Smooth muscle cell (in vitro differentiated cells): Measurements from ENCODE around the gene ULK4. TPM values are rescaled to one million over a fixed set of nuclear protein-coding genes. Genes with fewer than 3 reads are reported as not detected.
A peak's percentile ranks its signal among the peaks of the same experiment; 100 is the strongest.

Source experiments
- DNase-seq: peaks from one replicate; lab custom pipeline; 2025; ENCODE audit not compliant: unreplicated experiment; lab: John Stamatoyannopoulos, UW
- H2AFZ ChIP-seq: fragments of 200-600 bp; sonication (generic); 2 replicates; pipeline ENCODE4 v1.6.0; 2016; ENCODE audit warnings: antibody characterized with exemption, low read depth, mild to moderate bottlenecking
- H3F3A ChIP-seq: fragments of 200-600 bp; sonication (generic); 2 replicates; pipeline ENCODE4 v1.6.0; 2017; ENCODE audit warnings: antibody characterized with exemption, low read depth
- H3K27ac ChIP-seq: fragments of 200-600 bp; sonication (generic); 2 replicates; pipeline ENCODE4 v1.5.1; 2016; ENCODE audit warnings: low read depth, mild to moderate bottlenecking
- H3K27me3 ChIP-seq: fragments of 200-600 bp; sonication (generic); 2 replicates; pipeline ENCODE4 v1.6.1; 2016; ENCODE audit warnings: low read depth, mild to moderate bottlenecking
- H3K36me3 ChIP-seq: fragments of 200-600 bp; sonication (generic); 2 replicates; pipeline ENCODE4 v1.5.1; 2016; ENCODE audit warnings: low read depth
- H3K4me1 ChIP-seq: fragments of 200-600 bp; sonication (generic); 2 replicates; pipeline ENCODE4 v1.5.1; 2016; ENCODE audit warnings: low read depth
- H3K4me2 ChIP-seq: fragments of 200-600 bp; sonication (generic); 2 replicates; pipeline ENCODE4 v1.6.0; 2016; ENCODE audit warnings: mild to moderate bottlenecking
- H3K4me3 ChIP-seq: fragments of 200-600 bp; sonication (generic); 2 replicates; pipeline ENCODE4 v1.5.1; 2016; ENCODE audit warnings: mild to moderate bottlenecking
- H3K79me2 ChIP-seq: fragments of 200-600 bp; sonication (generic); 2 replicates; pipeline ENCODE4 v1.6.0; 2016; ENCODE audit warnings: low read depth, mild to moderate bottlenecking
- H3K9ac ChIP-seq: fragments of 200-600 bp; sonication (generic); 2 replicates; pipeline ENCODE4 v1.6.0; 2016; ENCODE audit warnings: low read depth
- H3K9me3 ChIP-seq: fragments of 200-600 bp; sonication (generic); replicated peaks from 2 replicates; pipeline ENCODE4 v1.5.1; 2016; ENCODE audit warnings: low read depth
- H4K20me1 ChIP-seq: fragments of 200-600 bp; sonication (generic); 2 replicates; pipeline ENCODE4 v1.6.0; 2016; ENCODE audit warnings: low read depth
- CTCF ChIP-seq: fragments of 200-600 bp; sonication (generic); IDR thresholded peaks from 2 replicates; pipeline ENCODE4 v1.5.1; 2017; ENCODE audit warnings: borderline replicate concordance, mild to moderate bottlenecking, antibody characterized with exemption; ENCODE audit not compliant: insufficient read depth, poor library complexity, severe bottlenecking
- WGBS: methylation state at CpG from one replicate; pipeline ENCODE4 v1.1.7; 2016; ENCODE audit warnings: low lambda C conversion rate; 5-methylcytosine and 5-hydroxymethylcytosine counted together
- polyA plus RNA-seq: library from polyadenylated mRNA; unstranded; fragments of >200 nt; fragmentation: Nextera tagmentation; extraction: Ambion mirVana; gene quantifications from 2 replicates; pipeline ENCODE4 v1.2.1, GENCODE V29; 2016
- total RNA-seq: library from RNA; depleted of rRNA; stranded (reverse); fragments of >200 nt; gene quantifications from 2 replicates; pipeline ENCODE4 v1.2.3, GENCODE V29; 2014

ULK4 gene
- total and polyA plus RNA-seq, 2 experiments from 2014 or later: 4.3 to 14.2 TPM

- TF ChIP-seq CTCF: no peak
- peaks cover 54% of the 10 kb centered on the region for H3K4me1 ChIP-seq
- peak overlapping the region; percentile 61 for H3K27ac ChIP-seq
- H3K9me3 ChIP-seq: no peaks in the 10 kb centered on the region
- no peaks in the 10 kb centered on the region for H3K27me3 ChIP-seq
- no peak for DNase-seq
- no peak overlapping the region for H3K9ac ChIP-seq
- peak overlapping the region; percentile 84 for H3K4me2 ChIP-seq
- H3K4me3 ChIP-seq: no peak overlapping the region
- peaks cover 100% of the 10 kb centered on the region for H3K79me2 ChIP-seq
- H2AFZ ChIP-seq: no peak overlapping the region
- H3K36me3 ChIP-seq: no peaks in the 10 kb centered on the region
- peaks cover 18% of the 10 kb centered on the region for H3F3A ChIP-seq
- peaks cover 100% of the 10 kb centered on the region for H4K20me1 ChIP-seq
- WGBS: 55% methylated on average over 1 of the region's 1 CpG
These were observed 754.5 kb downstream of the ULK4 start for GRCh38 chr3:41207355-41207754.

GRCh38 chr3:41205591-41205990 is 756.3 kb downstream of the ULK4 start:
- Histone ChIP-seq H2AFZ (no peak overlapping the region), H3K27ac (peak overlapping the region; percentile 61), H3K4me1 (peaks cover 68% of the 10 kb centered on the region), H3K9me3 (no peaks in the 10 kb centered on the region), H3K4me3 (peak overlapping the region; percentile 99), H3F3A (peaks cover 9% of the 10 kb centered on the region), H3K36me3 (no peaks in the 10 kb centered on the region), H3K79me2 (peaks cover 100% of the 10 kb centered on the region), H3K4me2 (peak overlapping the region; percentile 84), H3K9ac (no peak overlapping the region), H3K27me3 (no peaks in the 10 kb centered on the region), H4K20me1 (peaks cover 100% of the 10 kb centered on the region)
- WGBS: 67% methylated on average over 9 of the region's 9 CpGs
- no peak for DNase-seq
- no peak for TF ChIP-seq CTCF

GRCh38 chr3:41204369-41204768 is 757.5 kb downstream of the ULK4 start:
- TF ChIP-seq CTCF: no peak
- Histone ChIP-seq H4K20me1 (peaks cover 95% of the 10 kb centered on the region), H3K9ac (peak overlapping the region; percentile 97), H3K27ac (peak overlapping the region; percentile 96), H3K36me3 (no peaks in the 10 kb centered on the region), H3F3A (peaks cover 8% of the 10 kb centered on the region), H3K27me3 (no peaks in the 10 kb centered on the region), H3K4me2 (peak overlapping the region; percentile 84), H3K9me3 (no peaks in the 10 kb centered on the region), H3K4me1 (peaks cover 68% of the 10 kb centered on the region), H2AFZ (no peak overlapping the region), H3K4me3 (peak overlapping the region; percentile 99), H3K79me2 (peaks cover 100% of the 10 kb centered on the region)
- 94% methylated on average over 1 of the region's 1 CpG for WGBS
- DNase-seq: no peak

GRCh38 chr3:41202834-41203345 is 759.0 kb downstream of the ULK4 start:
- Histone ChIP-seq H3K4me2 (peak overlapping the region; percentile 84), H3K27me3 (no peaks in the 10 kb centered on the region), H3F3A (peaks cover 4% of the 10 kb centered on the region), H3K79me2 (peaks cover 90% of the 10 kb centered on the region), H3K4me3 (peak overlapping the region; percentile 99), H3K4me1 (peaks cover 73% of the 10 kb centered on the region), H2AFZ (no peak overlapping the region), H3K27ac (peak overlapping the region; percentile 96), H3K36me3 (no peaks in the 10 kb centered on the region), H3K9me3 (no peaks in the 10 kb centered on the region), H4K20me1 (peaks cover 80% of the 10 kb centered on the region), H3K9ac (peak overlapping the region; percentile 97)
- TF ChIP-seq CTCF: peak; percentile 40
- no peak for DNase-seq
